PC-3 (cell line): Measurements from ENCODE around the gene SP8.

Experiments
- CTCF ChIP-seq: fragments of 300-600 bp; sonication (generic); conservative IDR thresholded peaks from 2 replicates; pipeline ENCODE4 v1.5.1; 2017; ENCODE audit warnings: antibody characterized with exemption, low read depth, mild to moderate bottlenecking, low read length
- EZH2 ChIP-seq: fragments of 300-600 bp; sonication (generic); IDR thresholded peaks from one replicate; pipeline ENCODE4 v1.6.1; 2017; ENCODE audit warnings: antibody characterized with exemption, mild to moderate bottlenecking, low read length; ENCODE audit not compliant: unreplicated experiment
- EZH2phosphoT487 ChIP-seq: fragments of 300-600 bp; sonication (generic); IDR thresholded peaks from 2 replicates; pipeline ENCODE4 v1.6.1; 2018; ENCODE audit warnings: mild to moderate bottlenecking, antibody characterized with exemption, low read length, borderline replicate concordance

GRCh38 chr7:20797462-20798080, 10.9 kb upstream of the SP8 start:
- TF ChIP-seq CTCF (no peak), EZH2phosphoT487 (no peak), EZH2 (no peak)
